Neuronal stem cell (in vitro differentiated cells): Measurements from ENCODE around the gene TSEN15.

Experiments used
- DNase-seq: peaks from one replicate; pipeline ENCODE4 v3.0.0-alpha.2; 2013; ENCODE audit warnings: low spot score
- H2AFZ ChIP-seq: one replicate; pipeline ENCODE4 v1.6.1; 2013; ENCODE audit warnings: mild to moderate bottlenecking, low read length, inconsistent platforms
- H2AK5ac ChIP-seq: 2 replicates; pipeline ENCODE4 v1.6.1; 2013; ENCODE audit warnings: low read depth, mild to moderate bottlenecking, inconsistent platforms, low read length, moderate library complexity, mixed read lengths
- H2BK120ac ChIP-seq: 2 replicates; pipeline ENCODE4 v1.6.1; 2013; ENCODE audit warnings: low read depth, mild to moderate bottlenecking, inconsistent platforms, low read length, moderate library complexity, mixed read lengths
- H2BK12ac ChIP-seq: one replicate; pipeline ENCODE4 v1.6.1; 2013; ENCODE audit warnings: low read length, inconsistent platforms
- H2BK15ac ChIP-seq: 2 replicates; pipeline ENCODE4 v1.6.1; 2013; ENCODE audit warnings: mild to moderate bottlenecking, low read length, inconsistent platforms, mixed read lengths
- H2BK5ac ChIP-seq: one replicate; pipeline ENCODE4 v1.6.1; 2013; ENCODE audit warnings: inconsistent platforms, mild to moderate bottlenecking, low read length, moderate library complexity
- H3K14ac ChIP-seq: one replicate; pipeline ENCODE4 v1.6.1; 2013; ENCODE audit warnings: low read length, inconsistent platforms
- H3K18ac ChIP-seq: 2 replicates; pipeline ENCODE4 v1.6.1; 2013; ENCODE audit warnings: low read length, inconsistent platforms
- H3K23ac ChIP-seq: 2 replicates; pipeline ENCODE4 v1.6.1; 2013; ENCODE audit warnings: low read depth, mild to moderate bottlenecking, mixed read lengths, low read length, inconsistent platforms; ENCODE audit not compliant: poor library complexity
- H3K27ac ChIP-seq: replicated peaks from 3 replicates; pipeline ENCODE4 v1.5.1; 2013; ENCODE audit warnings: low read length, inconsistent platforms
- H3K27me3 ChIP-seq, 3 experiments: 2 replicates each; pipeline ENCODE4 v1.6.1; 2013; ENCODE audit warnings: low read length in 3 of 3, mild to moderate bottlenecking in 2 of 3, inconsistent platforms in 1 of 3, low read depth in 1 of 3, mixed read lengths in 1 of 3, moderate library complexity in 1 of 3; ENCODE audit not compliant: control insufficient read depth in 3 of 3, insufficient read depth in 3 of 3
- H3K36me3 ChIP-seq, 2 donors: replicated peaks in 1 of 2; 2 replicates each; pipeline ENCODE4 v1.6.1; 2013; ENCODE audit warnings: low read length in 2 of 2; ENCODE audit not compliant: control insufficient read depth in 2 of 2, insufficient read depth in 2 of 2
- H3K4ac ChIP-seq: 2 replicates; pipeline ENCODE4 v1.6.1; 2013; ENCODE audit warnings: inconsistent platforms, mild to moderate bottlenecking, low read length, moderate library complexity
- H3K4me1 ChIP-seq, 2 donors: 1 replicate in 1 of 2; 2 replicates in 1 of 2; pipeline ENCODE4 v1.6.1; 2013; ENCODE audit warnings: low read length in 2 of 2, low read depth in 1 of 2; ENCODE audit not compliant: control insufficient read depth in 2 of 2, insufficient read depth in 1 of 2
- H3K4me2 ChIP-seq: one replicate; pipeline ENCODE4 v1.6.1; 2013; ENCODE audit warnings: mild to moderate bottlenecking, low read length, inconsistent platforms; ENCODE audit not compliant: insufficient read depth, poor library complexity, severe bottlenecking
- H3K4me3 ChIP-seq, 2 donors: 2 replicates each; pipeline ENCODE4 v1.5.1; 2013; ENCODE audit warnings: low read length in 2 of 2, mild to moderate bottlenecking in 2 of 2, inconsistent platforms in 1 of 2, moderate library complexity in 1 of 2
- H3K79me1 ChIP-seq: one replicate; pipeline ENCODE4 v1.6.1; 2013; ENCODE audit warnings: low read depth, mild to moderate bottlenecking, inconsistent platforms, low read length, moderate library complexity
- H3K9ac ChIP-seq: one replicate; pipeline ENCODE4 v1.6.1; 2013; ENCODE audit warnings: mild to moderate bottlenecking, low read depth, low read length, inconsistent platforms; ENCODE audit not compliant: poor library complexity
- H3K9me3 ChIP-seq, 2 donors: replicated peaks in 1 of 2; 2 replicates each; pipeline versions ENCODE3 to v1.6.1; 2013; ENCODE audit warnings: low read length in 2 of 2, mild to moderate bottlenecking in 2 of 2, inconsistent platforms in 1 of 2, low read depth in 1 of 2, mixed read lengths in 1 of 2, moderate library complexity in 1 of 2; ENCODE audit not compliant: control insufficient read depth in 2 of 2, insufficient read depth in 1 of 2
- H4K8ac ChIP-seq: one replicate; pipeline ENCODE4 v1.6.1; 2013; ENCODE audit warnings: low read depth, mild to moderate bottlenecking, inconsistent platforms, low read length, moderate library complexity
- H4K91ac ChIP-seq: one replicate; pipeline ENCODE4 v1.6.1; 2013; ENCODE audit warnings: low read length, low read depth, mild to moderate bottlenecking, inconsistent platforms; ENCODE audit not compliant: poor library complexity
- WGBS, 2 donors: extraction: QIAGEN DNeasy Blood & Tissue Kit; methylation state at CpG; one replicate each; pipeline ENCODE4 v1.1.7; 2013; ENCODE audit warnings: missing lambda C conversion rate in 2 of 2, mixed read lengths in 1 of 2; ENCODE audit not compliant: insufficient read length in 2 of 2, insufficient replicate concordance in 1 of 2; ENCODE audit errors: extremely low coverage in 2 of 2; 5-methylcytosine and 5-hydroxymethylcytosine counted together

Gene TSEN15

DNA sequence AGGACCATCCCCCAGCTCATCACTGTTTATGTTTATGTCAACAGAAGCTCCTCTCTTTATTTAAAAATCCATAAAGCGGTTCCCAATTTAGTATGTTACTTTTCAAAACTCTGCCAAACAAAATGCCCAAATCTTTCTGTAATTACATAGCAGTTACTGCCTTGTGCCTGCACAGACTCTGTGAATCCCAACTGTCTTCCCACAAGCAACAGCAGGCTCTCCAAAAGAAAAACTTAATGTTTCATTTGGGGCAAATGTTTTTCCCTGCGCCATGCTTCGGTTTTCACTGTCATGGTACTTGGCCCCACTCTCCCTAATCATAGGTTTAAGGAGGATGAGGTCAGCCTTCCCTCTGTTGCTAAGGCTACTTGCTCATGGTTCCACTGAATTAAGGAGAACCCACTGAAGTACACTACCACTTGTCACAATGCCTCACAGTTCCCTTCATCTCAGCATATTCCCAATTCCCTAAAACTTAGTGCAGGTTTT, 18.6 kb upstream of the TSEN15 start:
- no CpG with 5 or more reads among the region's 3 CpGs for WGBS, 2 donors
- H3K36me3 ChIP-seq: no peaks in the 10 kb centered on the region
- H4K91ac ChIP-seq: no peak overlapping the region
- H3K27me3 ChIP-seq: no peaks in the 10 kb centered on the region
- H2BK15ac ChIP-seq: no peak overlapping the region
- H2AK5ac ChIP-seq: no peak overlapping the region
- H2AFZ ChIP-seq: no peak overlapping the region
- H2BK12ac ChIP-seq: no peak overlapping the region
- H3K23ac ChIP-seq: no peak overlapping the region
- H3K14ac ChIP-seq: no peak overlapping the region
- H3K9me3 ChIP-seq: no peaks in the 10 kb centered on the region
- no peak for DNase-seq
- H3K18ac ChIP-seq: no peak overlapping the region
- H3K4me3 ChIP-seq: no peak overlapping the region
- H3K4ac ChIP-seq: no peak overlapping the region
- H3K4me2 ChIP-seq: no peak overlapping the region
- no peak overlapping the region for H2BK5ac ChIP-seq
- H3K79me1 ChIP-seq: peaks cover 2% of the 10 kb centered on the region
- H3K9ac ChIP-seq: no peak overlapping the region
- no peak overlapping the region for H4K8ac ChIP-seq
- no peak overlapping the region for H2BK120ac ChIP-seq
- no peak overlapping the region for H3K27ac ChIP-seq
- H3K4me1 ChIP-seq: peaks cover 5 to 8% of the 10 kb centered on the region in 2 donors

DNA sequence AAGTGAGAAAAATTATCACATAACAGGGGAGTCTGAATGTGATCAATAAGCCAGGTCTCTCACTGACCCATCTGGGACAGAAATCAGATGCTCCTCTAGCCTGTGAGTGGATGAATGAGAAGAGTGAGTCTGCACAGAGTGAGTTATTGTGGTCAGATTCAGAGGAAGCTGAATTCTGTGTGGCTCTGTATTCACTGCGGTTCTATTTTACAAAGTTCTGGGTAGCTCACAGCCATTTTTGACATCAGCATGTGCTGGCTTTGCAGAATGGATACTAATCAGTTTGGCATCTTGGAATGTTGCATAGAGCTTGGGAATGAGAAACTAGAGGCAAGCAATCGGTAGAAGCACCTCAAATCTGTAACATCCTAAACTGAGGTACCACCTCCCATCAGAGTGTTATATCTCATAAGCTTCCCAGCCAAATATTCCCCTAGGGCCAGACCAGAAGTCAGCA, 17.8 kb upstream of the TSEN15 start:
- Histone ChIP-seq H3K9ac (no peak overlapping the region), H3K4me1 (peaks cover 7 to 8% of the 10 kb centered on the region in 2 donors), H3K4ac (no peak overlapping the region), H3K4me2 (no peak overlapping the region), H2BK120ac (no peak overlapping the region), H2AFZ (no peak overlapping the region), H2AK5ac (no peak overlapping the region), H4K8ac (no peak overlapping the region), H2BK5ac (no peak overlapping the region), H3K79me1 (peaks cover 2% of the 10 kb centered on the region), H3K27ac (no peak overlapping the region), H2BK12ac (no peak overlapping the region), H3K27me3 (peaks cover 0 to 1% (median 0%) of the 10 kb centered on the region in 3 experiments), H2BK15ac (no peak overlapping the region), H3K14ac (no peak overlapping the region), H3K18ac (no peak overlapping the region), H3K9me3 (no peaks in the 10 kb centered on the region), H3K4me3 (no peak overlapping the region), H3K36me3 (no peaks in the 10 kb centered on the region), H3K23ac (no peak overlapping the region), H4K91ac (no peak overlapping the region)
- WGBS, 2 donors: no CpG with 5 or more reads among the region's 2 CpGs
- DNase-seq: no peak

DNA sequence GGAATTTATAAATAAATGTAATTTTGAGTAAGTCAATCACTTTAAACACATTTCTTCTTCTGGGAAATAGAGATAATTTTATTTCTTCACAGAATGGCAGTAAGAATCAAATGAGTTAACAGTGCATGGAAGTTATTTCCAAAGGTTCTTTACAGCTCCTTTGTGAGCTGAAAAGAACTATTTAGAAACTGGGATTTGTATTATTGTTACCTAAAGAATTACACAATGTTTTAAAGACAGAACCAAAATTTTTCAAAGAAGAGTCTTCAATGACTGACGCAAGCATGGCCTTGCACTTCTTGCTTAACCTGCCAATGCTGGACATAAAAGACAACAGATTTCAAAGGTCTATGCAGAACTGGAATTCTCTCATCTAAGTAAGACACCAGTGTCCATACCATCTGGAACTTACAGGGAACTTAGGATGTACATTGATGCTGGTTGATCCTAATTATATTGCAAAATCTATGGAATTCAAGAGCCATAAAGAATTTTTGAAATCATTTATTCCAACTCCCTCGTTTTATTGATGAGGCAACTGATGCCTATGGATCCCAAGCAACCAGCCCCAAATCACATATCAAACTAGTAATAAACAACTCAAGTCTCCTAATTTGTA, 16.7 kb upstream of the TSEN15 start:
- no peak overlapping the region for H4K91ac ChIP-seq
- no peak overlapping the region for H3K18ac ChIP-seq
- H3K36me3 ChIP-seq: no peaks in the 10 kb centered on the region
- H4K8ac ChIP-seq: no peak overlapping the region
- H3K4me1 ChIP-seq: peaks cover 7 to 8% of the 10 kb centered on the region in 2 donors
- no peak overlapping the region for H2BK5ac ChIP-seq
- no peak overlapping the region for H2BK120ac ChIP-seq
- no peak overlapping the region for H3K4ac ChIP-seq
- H2BK12ac ChIP-seq: no peak overlapping the region
- WGBS, 2 donors: no CpG with 5 or more reads among the region's 2 CpGs
- no peak overlapping the region for H3K14ac ChIP-seq
- H3K79me1 ChIP-seq: peaks cover 2% of the 10 kb centered on the region
- peaks cover 0 to 2% (median 0%) of the 10 kb centered on the region in 3 experiments for H3K27me3 ChIP-seq
- no peak overlapping the region for H3K23ac ChIP-seq
- peaks cover 0 to 3% of the 10 kb centered on the region in 2 donors for H3K9me3 ChIP-seq
- H2AFZ ChIP-seq: no peak overlapping the region
- no peak overlapping the region for H2AK5ac ChIP-seq
- H3K4me3 ChIP-seq: no peak overlapping the region
- no peak overlapping the region for H2BK15ac ChIP-seq
- no peak overlapping the region for H3K9ac ChIP-seq
- DNase-seq: no peak
- H3K4me2 ChIP-seq: no peak overlapping the region
- H3K27ac ChIP-seq: no peak overlapping the region

DNA sequence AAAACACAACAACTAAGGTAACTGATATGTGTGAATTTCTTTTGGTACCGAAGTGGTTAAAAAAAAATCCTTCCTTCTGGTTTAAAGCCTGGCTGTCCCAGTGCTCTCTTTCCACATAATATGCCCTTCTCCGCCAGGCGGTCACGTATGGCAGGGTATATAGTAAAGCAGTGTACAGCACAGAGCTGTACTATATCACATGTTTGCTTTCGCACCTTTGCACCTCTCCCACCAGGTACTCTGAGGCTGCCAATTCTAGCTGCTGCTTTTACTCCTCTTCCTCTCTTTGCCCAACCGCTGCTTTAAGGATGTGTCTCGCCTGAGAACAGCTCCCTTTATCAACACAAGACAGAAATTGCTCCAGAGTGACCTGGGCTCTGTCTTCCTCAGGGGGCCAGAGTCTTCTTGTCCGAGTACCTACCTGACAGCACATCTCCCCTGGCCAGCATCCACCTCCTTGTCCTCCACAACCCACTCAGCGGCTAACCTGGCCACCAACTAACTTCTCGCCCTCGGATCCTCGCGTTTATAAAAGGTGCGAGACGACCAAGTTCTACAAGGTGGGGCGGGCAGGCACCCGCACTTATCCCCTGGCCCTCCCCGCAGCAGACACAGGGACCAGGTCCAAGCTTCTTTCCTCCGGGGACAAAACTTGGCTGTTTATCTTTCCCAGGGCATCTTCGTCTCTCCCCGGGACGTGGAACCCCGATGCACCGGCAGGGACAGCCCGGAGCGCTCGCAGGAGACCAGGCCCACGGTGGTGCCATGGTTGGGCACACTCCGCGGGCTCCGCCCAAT, 15.6 kb upstream of the TSEN15 start:
- H3K4me3 ChIP-seq: peak overlapping the region; percentile 61 to 86

More for the DNA sequence above, 15.6 kb upstream of the TSEN15 start:
- Histone ChIP-seq H2AK5ac (peak overlapping the region; percentile 48), H4K8ac (no peak overlapping the region), H2BK12ac (peak overlapping the region; percentile 64), H2BK5ac (peak overlapping the region; percentile 71), H3K14ac (no peak overlapping the region), H2AFZ (peak overlapping the region; percentile 96), H3K4me1 (peaks cover 6 to 7% of the 10 kb centered on the region in 2 donors), H2BK15ac (peak overlapping the region; percentile 79), H3K23ac (peak overlapping the region; percentile 6), H3K79me1 (peaks cover 2% of the 10 kb centered on the region), H2BK120ac (no peak overlapping the region), H3K9me3 (peaks cover 0 to 3% of the 10 kb centered on the region in 2 donors), H3K18ac (peak overlapping the region; percentile 95), H3K4ac (no peak overlapping the region), H3K27me3 (peaks cover 0 to 2% (median 0%) of the 10 kb centered on the region in 3 experiments), H3K4me2 (peak overlapping the region; percentile 85), H3K36me3 (no peaks in the 10 kb centered on the region), H3K9ac (peak overlapping the region; percentile 89), H3K27ac (no peak overlapping the region), H4K91ac (no peak overlapping the region)
- no CpG with 5 or more reads among the region's 31 CpGs for WGBS, 2 donors
- no peak for DNase-seq
